ENCODE measurements around the gene PLAAT2.
"Not testable (repeated sequence)": the region's sequence is repeated elsewhere in the genome, so short reads cannot be mapped to it uniquely, and the experiment has no call there.

Gene PLAAT2

DNA sequence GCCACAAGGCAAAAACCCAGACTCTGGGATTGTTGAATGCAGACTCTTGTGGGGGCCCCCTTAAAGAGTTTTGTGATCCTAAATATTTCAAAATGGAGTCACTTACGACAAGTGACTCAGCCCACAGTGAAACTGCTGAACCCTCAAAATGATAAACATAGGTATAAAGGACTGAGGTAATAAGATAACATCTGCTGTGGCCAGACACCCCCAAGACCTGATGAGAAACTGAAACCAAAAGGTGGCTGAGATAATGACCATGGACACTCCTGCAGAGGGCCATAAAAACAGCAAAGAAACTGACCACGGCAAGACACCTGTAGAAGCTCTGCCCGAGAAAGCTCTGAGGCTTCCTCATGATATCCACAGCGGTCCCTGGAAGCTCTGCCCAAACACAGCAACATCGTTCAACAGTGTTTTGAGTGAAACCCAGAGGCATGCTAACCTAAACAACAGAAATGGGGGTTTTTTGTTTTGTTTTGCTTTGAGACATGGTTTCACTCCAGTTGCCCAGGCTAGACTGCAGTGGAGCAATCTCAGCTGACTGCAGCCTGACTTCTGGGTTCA is 28.2 kb downstream of the PLAAT2 start:
- no peak for DNase-seq (ENCODE audit: extremely low read depth, low read depth)
- no peak overlapping the region for H3K4me3 ChIP-seq (replicated peaks; ENCODE audit: low read depth, low read length)
- TF ChIP-seq CTCF (IDR thresholded peaks at IDR 0.05; ENCODE audit: low read depth, low read length, missing control alignments), result no peak

GRCh38 chr11:63534076-63534475 is 29.1 kb downstream of the PLAAT2 start:
- no peak for TF ChIP-seq CTCF (IDR thresholded peaks at IDR 0.05; ENCODE audit: low read depth, low read length, missing control alignments)
- no peak for DNase-seq (ENCODE audit: extremely low read depth, low read depth)
- H3K4me3 ChIP-seq (replicated peaks; ENCODE audit: low read depth, low read length), result no peak overlapping the region

DNA sequence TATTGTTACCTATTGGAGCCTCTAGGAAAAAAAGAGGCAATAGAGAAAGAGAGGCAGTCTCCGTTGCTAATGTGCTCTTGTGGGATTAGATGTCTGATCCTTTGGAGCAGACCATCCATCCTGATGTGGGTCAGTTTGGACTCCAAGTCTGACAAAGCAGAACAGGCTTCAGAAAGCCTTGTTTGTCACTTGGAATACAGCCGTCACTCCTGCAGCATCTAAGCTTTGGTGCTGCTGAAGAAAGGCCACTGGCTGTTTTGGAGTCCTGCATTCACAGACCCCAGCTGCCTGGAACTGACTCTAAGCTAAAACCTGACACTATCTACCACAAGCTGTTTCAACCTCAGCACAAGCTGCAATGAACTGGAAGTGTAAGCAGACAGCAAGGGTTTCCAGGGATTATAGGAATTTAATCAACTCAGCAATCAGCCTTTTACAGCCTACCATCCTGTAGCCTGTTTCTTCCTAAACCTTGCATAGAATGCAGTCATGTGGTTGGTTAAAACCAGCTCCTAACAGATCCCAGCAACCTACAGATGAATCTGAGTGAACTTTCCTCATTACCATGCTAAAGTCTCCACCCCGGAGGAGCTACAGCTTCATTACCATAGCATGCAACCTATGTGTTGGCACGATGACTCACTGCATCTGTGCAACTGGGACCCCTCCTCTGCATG is 30.2 kb downstream of the PLAAT2 start:
- H3K4me3 ChIP-seq (replicated peaks; ENCODE audit: low read depth, low read length), result no peak overlapping the region
- TF ChIP-seq CTCF (IDR thresholded peaks at IDR 0.05; ENCODE audit: low read depth, low read length, missing control alignments), result no peak
- DNase-seq (ENCODE audit: extremely low read depth, low read depth), result no peak

DNA sequence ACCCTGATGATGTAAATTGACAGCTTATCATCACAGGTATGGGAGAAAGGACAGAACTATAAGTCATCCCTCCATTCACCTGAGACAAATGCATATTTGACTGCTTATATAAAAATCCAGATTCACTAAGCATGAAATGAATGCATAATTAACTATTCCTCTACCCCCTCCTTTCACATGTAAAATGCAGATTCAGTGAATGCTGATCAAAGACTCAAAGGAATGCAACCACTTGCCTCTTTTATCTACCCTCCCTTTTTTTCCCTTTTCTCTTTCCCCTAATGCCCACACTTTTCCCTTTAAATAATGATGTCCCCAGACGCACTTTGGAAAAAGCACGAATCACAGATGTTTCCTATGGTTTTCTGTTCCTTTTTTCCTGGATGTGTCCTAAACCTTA is 31.1 kb downstream of the PLAAT2 start:
- H3K4me3 ChIP-seq (replicated peaks; ENCODE audit: low read depth, low read length), result no peak overlapping the region
- DNase-seq (ENCODE audit: extremely low read depth, low read depth), result no peak
- TF ChIP-seq CTCF (IDR thresholded peaks at IDR 0.05; ENCODE audit: low read depth, low read length, missing control alignments), result no peak

DNA sequence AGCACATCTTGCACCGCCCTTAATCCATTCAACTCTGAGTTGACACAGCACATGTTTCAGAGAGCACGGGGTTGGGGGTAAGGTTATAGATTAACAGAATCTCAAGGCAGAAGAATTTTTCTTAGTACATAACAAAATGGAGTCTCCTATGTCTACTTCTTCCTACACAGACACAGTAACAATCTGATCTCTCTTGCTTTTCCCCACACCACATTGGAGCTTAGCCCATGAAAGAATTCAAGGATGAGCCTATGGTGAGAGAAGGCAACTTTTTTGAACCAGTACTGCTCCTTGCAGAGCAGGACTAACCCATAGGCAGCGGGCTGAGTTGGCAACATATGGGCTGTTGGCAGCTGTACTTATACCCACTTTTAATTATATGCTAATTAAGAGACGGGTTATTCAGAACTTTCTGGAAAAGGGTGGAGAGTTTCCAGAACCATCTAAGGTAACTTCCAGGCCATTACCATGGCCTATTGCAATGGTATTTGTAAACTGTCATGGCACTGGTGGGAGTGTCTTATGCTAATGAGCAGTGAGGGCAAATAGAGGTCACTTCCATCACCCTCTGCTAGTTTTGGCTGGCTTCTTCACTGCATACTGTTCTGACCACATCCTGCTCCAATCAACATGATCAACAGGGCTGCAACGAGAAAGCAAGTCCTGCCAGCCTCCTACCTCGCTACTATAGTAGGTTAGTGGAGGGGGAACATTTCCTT is 31.9 kb downstream of the PLAAT2 start:
- not testable (repeated sequence) for H3K4me3 ChIP-seq (replicated peaks; ENCODE audit: low read depth, low read length)
- DNase-seq (ENCODE audit: extremely low read depth, low read depth), result peak; percentile 46

GRCh38 chr11:63530021-63530420 is 33.2 kb downstream of the PLAAT2 start:
- TF ChIP-seq CTCF (IDR thresholded peaks at IDR 0.05; ENCODE audit: low read depth, low read length, missing control alignments), result no peak
- no peak for DNase-seq (ENCODE audit: extremely low read depth, low read depth)
- no peak overlapping the region for H3K4me3 ChIP-seq (replicated peaks; ENCODE audit: low read depth, low read length)

GRCh38 chr11:63529373-63529772 is 33.8 kb downstream of the PLAAT2 start:
- not testable (repeated sequence) for DNase-seq (ENCODE audit: extremely low read depth, low read depth); H3K4me3 ChIP-seq (replicated peaks; ENCODE audit: low read depth, low read length)

GRCh38 chr11:63528729-63529278 is 34.4 kb downstream of the PLAAT2 start:
- not testable (repeated sequence) for DNase-seq (ENCODE audit: extremely low read depth, low read depth); H3K4me3 ChIP-seq (replicated peaks; ENCODE audit: low read depth, low read length)

- DNase-seq (ENCODE audit: extremely low read depth, low read depth); H3K4me3 ChIP-seq (replicated peaks; ENCODE audit: low read depth, low read length): not testable (repeated sequence)
Observed at GRCh38 chr11:63528156-63528555, 35.0 kb downstream of the PLAAT2 start.
